ENCODE results near the gene WAPL. TPM values are rescaled to one million over a fixed set of nuclear protein-coding genes. Genes with fewer than 3 reads are reported as not detected.
A peak's percentile ranks its signal among the peaks of the same experiment; 100 is the strongest.

The WAPL gene
- total and polyA plus RNA-seq, 2 of the 13 experiments (the other 11 are each of a cell fraction or from before 2014, with no cell fraction given) = 13.2 to 43.5 TPM

DNA sequence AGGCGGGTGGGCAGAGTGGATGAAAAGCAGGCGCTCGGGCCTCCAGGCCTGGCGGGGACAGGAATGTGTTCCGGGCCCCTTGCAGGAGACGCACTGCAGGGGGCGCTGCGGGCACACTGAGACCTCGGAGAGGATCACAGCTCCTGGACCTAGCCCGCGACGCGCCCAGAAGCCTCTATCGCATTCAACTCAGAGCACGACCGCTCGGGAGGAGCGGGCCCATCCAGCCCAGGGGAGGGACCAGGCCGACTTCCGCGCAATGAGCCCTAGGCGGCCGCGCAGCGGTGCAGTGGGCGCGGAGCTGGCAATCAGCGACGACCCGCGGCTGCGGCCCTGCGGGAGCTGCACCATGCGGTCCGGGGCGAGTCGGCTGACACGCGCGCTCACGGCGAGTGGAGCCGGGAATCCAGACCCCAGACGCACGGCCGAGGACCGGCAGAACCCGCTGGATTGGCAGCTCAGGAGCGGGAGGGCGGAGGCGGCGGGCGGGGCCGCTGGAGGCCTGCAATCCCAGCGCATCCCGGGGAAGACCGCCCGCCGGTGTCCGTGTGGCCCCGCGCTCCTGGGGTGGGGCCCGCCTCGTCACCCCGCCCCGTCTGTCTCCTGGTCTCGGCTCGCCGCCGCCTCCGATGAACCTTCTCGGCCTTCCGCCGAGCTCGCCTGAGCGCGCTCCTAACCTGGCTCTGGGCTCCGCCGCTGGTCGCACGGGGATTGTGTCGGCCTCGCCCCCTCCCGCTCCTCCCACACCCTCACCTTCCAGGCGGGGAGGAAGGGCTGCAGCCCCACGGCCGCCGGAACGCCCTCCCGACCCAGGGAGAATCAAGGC lies 121.5 kb downstream of the WAPL start (continued):
- TF ChIP-seq ZXDC (CRISPR knock-in tag; IDR thresholded peaks at IDR 0.05) = no peak; the same call in none of the 2 replicates
- no peak for TF ChIP-seq FOXK1 (CRISPR knock-in tag; IDR thresholded peaks at IDR 0.05; ENCODE audit: borderline replicate concordance, low read depth)
- peak; percentile 72 for TF ChIP-seq KDM2A (CRISPR knock-in tag; IDR thresholded peaks at IDR 0.05; ENCODE audit: borderline replicate concordance, low read depth)
- peak; percentile 67 for TF ChIP-seq SKI (IDR thresholded peaks at IDR 0.05; ENCODE audit: partially characterized antibody)
- peak; percentile 69 for TF ChIP-seq SMC3 (IDR thresholded peaks at IDR 0.05; ENCODE audit: low read length)
- no peak for TF ChIP-seq TRAFD1 (CRISPR knock-in tag; IDR thresholded peaks at IDR 0.05; ENCODE audit: borderline replicate concordance)
- TF ChIP-seq ZNF775 (CRISPR knock-in tag; IDR thresholded peaks at IDR 0.05; ENCODE audit: borderline replicate concordance) = peak; percentile 31; the same call in 1 of the 2 replicates
- TF ChIP-seq ZNF83 (CRISPR knock-in tag; IDR thresholded peaks at IDR 0.05; ENCODE audit: borderline replicate concordance) = peak; percentile 27; the same call in 1 of the 2 replicates
- peak; percentile 66 for TF ChIP-seq PHF5A (CRISPR knock-in tag; IDR thresholded peaks at IDR 0.05; ENCODE audit: low read depth, unreplicated experiment)
- no peak for TF ChIP-seq U2AF1 (optimal IDR thresholded peaks at IDR 0.05; ENCODE audit: low read depth, low read length)
- no peak for TF ChIP-seq ATRX (CRISPR knock-in tag; IDR thresholded peaks at IDR 0.05; ENCODE audit: borderline replicate concordance)
- TF ChIP-seq ZNF800 (CRISPR knock-in tag; IDR thresholded peaks at IDR 0.05) = peak; percentile 95
- TF ChIP-seq MXD1 (CRISPR knock-in tag; IDR thresholded peaks at IDR 0.05) = peak; percentile 95
- TF ChIP-seq ZNF776 (CRISPR knock-in tag; IDR thresholded peaks at IDR 0.05) = peak; percentile 94; the same call in 1 of the 2 replicates
- peak; percentile 42; the same call in 1 of the 2 replicates for TF ChIP-seq MIXL1 (CRISPR knock-in tag; IDR thresholded peaks at IDR 0.05)
- peak; percentile 92; the same call in 1 of the 2 replicates for TF ChIP-seq AHR (CRISPR knock-in tag; IDR thresholded peaks at IDR 0.05)
- TF ChIP-seq ZFP36L2 (CRISPR knock-in tag; IDR thresholded peaks at IDR 0.05) = no peak; the same call in 1 of the 2 replicates
- TF ChIP-seq SRY (CRISPR knock-in tag; IDR thresholded peaks at IDR 0.05) = no peak; the same call in 1 of the 2 replicates
- no peak for TF ChIP-seq AGO1 (IDR thresholded peaks at IDR 0.05; ENCODE audit: low read depth, low read length, poor library complexity, severe bottlenecking)
- TF ChIP-seq RFX1 (IDR thresholded peaks at IDR 0.05) = no peak
